Measurements from ENCODE around the gene SLC6A11.

SLC6A11 gene

GRCh38 chr3:10977892-10978510, 162.0 kb downstream of the SLC6A11 start:
- Histone ChIP-seq H3K9me2 (ENCODE audit: low read depth, low read length) (no peaks in the 10 kb centered on the region), H3K36me3 (ENCODE audit: insufficient read depth, low read length) (no peaks in the 10 kb centered on the region), H3K9ac (ENCODE audit: low read length) (no peak overlapping the region), H3K79me2 (ENCODE audit: insufficient read depth, low read length) (no peaks in the 10 kb centered on the region), H3K9me3 (ENCODE audit: low read length) (no peaks in the 10 kb centered on the region), H3K27me3 (ENCODE audit: insufficient read depth, low read length) (no peaks in the 10 kb centered on the region), H3F3A (ENCODE audit: insufficient read depth, low read length) (no peaks in the 10 kb centered on the region), H3K4me2 (ENCODE audit: low read length) (no peak overlapping the region), H4K20me1 (ENCODE audit: insufficient read depth, low read length) (no peaks in the 10 kb centered on the region), H3K27ac (ENCODE audit: low read depth, low read length, poor library complexity, severe bottlenecking) (no peak overlapping the region), H2AFZ (ENCODE audit: low read length) (no peak overlapping the region), H3K4me3 (ENCODE audit: low read depth, low read length, poor library complexity, severe bottlenecking) (no peak overlapping the region), H3K4me1 (ENCODE audit: insufficient read depth, low read length, severe bottlenecking) (no peaks in the 10 kb centered on the region)
- TF ChIP-seq EZH2 (IDR thresholded peaks at IDR 0.05; ENCODE audit: borderline replicate concordance, low read length): no peak
- no peak for TF ChIP-seq CTCF (IDR thresholded peaks at IDR 0.05; ENCODE audit: low read length)

- no peak overlapping the region for H3K27ac ChIP-seq (ENCODE audit: low read depth, low read length, poor library complexity, severe bottlenecking)
- H3K79me2 ChIP-seq (ENCODE audit: insufficient read depth, low read length): no peaks in the 10 kb centered on the region
- no peaks in the 10 kb centered on the region for H3K9me3 ChIP-seq (ENCODE audit: low read length)
- no peaks in the 10 kb centered on the region for H3K4me1 ChIP-seq (ENCODE audit: insufficient read depth, low read length, severe bottlenecking)
- no peak overlapping the region for H3K4me3 ChIP-seq (ENCODE audit: low read depth, low read length, poor library complexity, severe bottlenecking)
- TF ChIP-seq EZH2 (IDR thresholded peaks at IDR 0.05; ENCODE audit: borderline replicate concordance, low read length) (no peak), CTCF (IDR thresholded peaks at IDR 0.05; ENCODE audit: low read length) (no peak)
- H3F3A ChIP-seq (ENCODE audit: insufficient read depth, low read length): no peaks in the 10 kb centered on the region
- no peak overlapping the region for H3K9ac ChIP-seq (ENCODE audit: low read length)
- H3K36me3 ChIP-seq (ENCODE audit: insufficient read depth, low read length): no peaks in the 10 kb centered on the region
- H3K27me3 ChIP-seq (ENCODE audit: insufficient read depth, low read length): no peaks in the 10 kb centered on the region
- no peak overlapping the region for H3K4me2 ChIP-seq (ENCODE audit: low read length)
- H3K9me2 ChIP-seq (ENCODE audit: low read depth, low read length): no peaks in the 10 kb centered on the region
- no peaks in the 10 kb centered on the region for H4K20me1 ChIP-seq (ENCODE audit: insufficient read depth, low read length)
- no peak overlapping the region for H2AFZ ChIP-seq (ENCODE audit: low read length)
Measured at GRCh38 chr3:10978956-10979355, 162.9 kb downstream of the SLC6A11 start.

DNA sequence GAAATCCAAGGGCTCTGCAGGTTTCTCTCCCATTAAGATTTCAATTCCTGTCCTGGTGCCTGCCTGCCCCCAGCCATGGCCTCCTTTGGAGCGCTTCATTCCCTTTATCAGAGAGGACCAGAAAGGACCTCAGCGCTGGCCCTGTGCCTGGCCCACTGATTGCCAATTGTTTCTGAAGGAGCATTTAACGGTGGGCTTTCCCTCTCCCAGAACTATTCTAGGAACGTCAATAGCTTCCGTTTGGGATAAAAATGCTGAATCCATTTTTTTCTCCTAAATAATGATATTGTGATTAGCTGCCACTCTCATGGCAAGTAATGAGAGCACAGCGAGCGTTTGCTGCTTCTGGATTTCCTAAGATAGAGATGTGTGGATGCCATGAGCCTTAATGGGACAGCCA, 164.3 kb downstream of the SLC6A11 start:
- no peaks in the 10 kb centered on the region for H3F3A ChIP-seq (ENCODE audit: insufficient read depth, low read length)

More for the DNA sequence above, 164.3 kb downstream of the SLC6A11 start:
- no peak overlapping the region for H2AFZ ChIP-seq (ENCODE audit: low read length)
- H3K9ac ChIP-seq (ENCODE audit: low read length): no peak overlapping the region
- TF ChIP-seq CTCF (IDR thresholded peaks at IDR 0.05; ENCODE audit: low read length): no peak
- TF ChIP-seq EZH2 (IDR thresholded peaks at IDR 0.05; ENCODE audit: borderline replicate concordance, low read length): no peak
- H3K9me3 ChIP-seq (ENCODE audit: low read length): no peaks in the 10 kb centered on the region
- no peaks in the 10 kb centered on the region for H3K27me3 ChIP-seq (ENCODE audit: insufficient read depth, low read length)
- no peaks in the 10 kb centered on the region for H3K9me2 ChIP-seq (ENCODE audit: low read depth, low read length)
- no peak overlapping the region for H3K4me2 ChIP-seq (ENCODE audit: low read length)
- H3K36me3 ChIP-seq (ENCODE audit: insufficient read depth, low read length): no peaks in the 10 kb centered on the region
- no peak overlapping the region for H3K27ac ChIP-seq (ENCODE audit: low read depth, low read length, poor library complexity, severe bottlenecking)
- no peaks in the 10 kb centered on the region for H3K79me2 ChIP-seq (ENCODE audit: insufficient read depth, low read length)
- H3K4me1 ChIP-seq (ENCODE audit: insufficient read depth, low read length, severe bottlenecking): no peaks in the 10 kb centered on the region
- no peak overlapping the region for H3K4me3 ChIP-seq (ENCODE audit: low read depth, low read length, poor library complexity, severe bottlenecking)
- no peaks in the 10 kb centered on the region for H4K20me1 ChIP-seq (ENCODE audit: insufficient read depth, low read length)
